HepG2 (cell line): Measurements from ENCODE around the gene PNKD. TPM values are rescaled to one million over a fixed set of nuclear protein-coding genes. Genes with fewer than 3 reads are reported as not detected.
A peak's percentile ranks its signal among the peaks of the same experiment; 100 is the strongest.

Source experiments
- ESRRA ChIP-seq: sonication (generic); formaldehyde crosslinking; IDR thresholded peaks from 2 replicates; pipeline ENCODE4 v1.5.1; 2020; ENCODE audit warnings: mild to moderate bottlenecking, low read depth, missing genetic modification reagents
- POLR2A ChIP-seq, 2 experiments: IDR thresholded peaks; 2 replicates each; pipeline ENCODE4 v1.6.1; 2011; ENCODE audit warnings: low read depth in 2 of 2, low read length in 2 of 2, mild to moderate bottlenecking in 1 of 2, moderate library complexity in 1 of 2; ENCODE audit not compliant: insufficient read depth in 1 of 2
- RXRA ChIP-seq: sonication (generic); formaldehyde crosslinking; IDR thresholded peaks from 2 replicates; pipeline ENCODE4 v1.5.1; 2020; ENCODE audit warnings: missing genetic modification reagents
- ZHX2 ChIP-seq, 2 experiments: sonication (generic) in 1 of 2; formaldehyde crosslinking in 1 of 2; IDR thresholded peaks; 2 replicates each; pipeline versions ENCODE4 v1.6.1 to v1.9.0; 2014 to 2022; ENCODE audit warnings: antibody characterized with exemption in 1 of 2, borderline replicate concordance in 1 of 2, inconsistent platforms in 1 of 2, low read depth in 1 of 2, missing genetic modification reagents in 1 of 2
- polyA plus RNA-seq, 8 experiments: library from polyadenylated mRNA; depleted of rRNA in 3 of 8; stranded (reverse) in 7 of 8; unstranded in 1 of 8; fragments of >200 nt; fragmentation: Illumina TruSeq in 4 of 8; extraction: Trizol in 4 of 8; gene quantifications; 2 replicates each; pipeline versions ENCODE4 v1.2.1 to v1.2.3, GENCODE V29; 2011 to 2016; ENCODE audit warnings: low read depth in 4 of 8, missing spikeins in 1 of 8, mixed read lengths in 1 of 8; ENCODE audit not compliant: insufficient read depth in 1 of 8
- total RNA-seq, 5 experiments: library from RNA; depleted of rRNA; stranded (reverse); fragments of >200 nt; fragmentation: Illumina TruSeq; extraction: Trizol; gene quantifications; 2 replicates each; pipeline ENCODE4 v1.2.3, GENCODE V29; 2016; ENCODE audit warnings: low read depth in 1 of 5
- TF ChIP-seq, protein P1 (sequence below), 2 experiments: fragments of 450-650 bp in 1 of 2; sonication (generic) in 1 of 2; formaldehyde crosslinking in 1 of 2; IDR thresholded peaks; 2 replicates each; pipeline versions ENCODE4 v1.6.1 to v1.8.0; 2016 to 2022; ENCODE audit warnings: antibody characterized with exemption in 1 of 2, mild to moderate bottlenecking in 1 of 2, missing genetic modification reagents in 1 of 2
- TF ChIP-seq, protein P2 (sequence below): IDR thresholded peaks from 2 replicates; pipeline ENCODE4 v1.6.1; 2016; ENCODE audit warnings: missing compliant biosample characterization, missing genetic modification reagents, borderline replicate concordance
- TF ChIP-seq, protein P3 (sequence below): sonication (generic); formaldehyde crosslinking; IDR thresholded peaks from 2 replicates; pipeline ENCODE4 v1.8.1; 2023; ENCODE audit warnings: mild to moderate bottlenecking, moderate library complexity, missing genetic modification reagents

PNKD gene
- total and polyA plus RNA-seq, 2 of the 13 experiments (the other 11 are each of a cell fraction or from before 2014, with no cell fraction given), result 55.9 to 80.4 TPM

- TF ChIP-seq, protein P1, sequence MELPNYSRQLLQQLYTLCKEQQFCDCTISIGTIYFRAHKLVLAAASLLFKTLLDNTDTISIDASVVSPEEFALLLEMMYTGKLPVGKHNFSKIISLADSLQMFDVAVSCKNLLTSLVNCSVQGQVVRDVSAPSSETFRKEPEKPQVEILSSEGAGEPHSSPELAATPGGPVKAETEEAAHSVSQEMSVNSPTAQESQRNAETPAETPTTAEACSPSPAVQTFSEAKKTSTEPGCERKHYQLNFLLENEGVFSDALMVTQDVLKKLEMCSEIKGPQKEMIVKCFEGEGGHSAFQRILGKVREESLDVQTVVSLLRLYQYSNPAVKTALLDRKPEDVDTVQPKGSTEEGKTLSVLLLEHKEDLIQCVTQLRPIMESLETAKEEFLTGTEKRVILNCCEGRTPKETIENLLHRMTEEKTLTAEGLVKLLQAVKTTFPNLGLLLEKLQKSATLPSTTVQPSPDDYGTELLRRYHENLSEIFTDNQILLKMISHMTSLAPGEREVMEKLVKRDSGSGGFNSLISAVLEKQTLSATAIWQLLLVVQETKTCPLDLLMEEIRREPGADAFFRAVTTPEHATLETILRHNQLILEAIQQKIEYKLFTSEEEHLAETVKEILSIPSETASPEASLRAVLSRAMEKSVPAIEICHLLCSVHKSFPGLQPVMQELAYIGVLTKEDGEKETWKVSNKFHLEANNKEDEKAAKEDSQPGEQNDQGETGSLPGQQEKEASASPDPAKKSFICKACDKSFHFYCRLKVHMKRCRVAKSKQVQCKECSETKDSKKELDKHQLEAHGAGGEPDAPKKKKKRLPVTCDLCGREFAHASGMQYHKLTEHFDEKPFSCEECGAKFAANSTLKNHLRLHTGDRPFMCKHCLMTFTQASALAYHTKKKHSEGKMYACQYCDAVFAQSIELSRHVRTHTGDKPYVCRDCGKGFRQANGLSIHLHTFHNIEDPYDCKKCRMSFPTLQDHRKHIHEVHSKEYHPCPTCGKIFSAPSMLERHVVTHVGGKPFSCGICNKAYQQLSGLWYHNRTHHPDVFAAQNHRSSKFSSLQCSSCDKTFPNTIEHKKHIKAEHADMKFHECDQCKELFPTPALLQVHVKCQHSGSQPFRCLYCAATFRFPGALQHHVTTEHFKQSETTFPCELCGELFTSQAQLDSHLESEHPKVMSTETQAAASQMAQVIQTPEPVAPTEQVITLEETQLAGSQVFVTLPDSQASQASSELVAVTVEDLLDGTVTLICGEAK (IDR thresholded peaks at IDR 0.05), result no peak
- TF ChIP-seq, protein P1 (CRISPR knock-in tag; IDR thresholded peaks at IDR 0.05), result peak; percentile 44; the same call in 1 of the 2 replicates
- TF ChIP-seq ESRRA (CRISPR knock-in tag) (0 out of 2 replicates have a peak, but pooled peaks have one; percentile 49), ZHX2 (IDR thresholded peaks at IDR 0.05; ENCODE audit: low read depth) (0 out of 2 replicates have a peak, but pooled peaks have one; percentile 12), ZHX2 (CRISPR knock-in tag; IDR thresholded peaks at IDR 0.05; ENCODE audit: borderline replicate concordance) (no peak), RXRA (peak; percentile 52; the same call in 1 of the 2 replicates), POLR2A (IDR thresholded peaks at IDR 0.05; ENCODE audit: insufficient read depth in 1 of 2, low read depth in 2 of 2, low read length in 2 of 2) (peak in 1 of 2 experiments; percentile 45; a peak in 2 of 4 replicates)
- TF ChIP-seq, protein P2, sequence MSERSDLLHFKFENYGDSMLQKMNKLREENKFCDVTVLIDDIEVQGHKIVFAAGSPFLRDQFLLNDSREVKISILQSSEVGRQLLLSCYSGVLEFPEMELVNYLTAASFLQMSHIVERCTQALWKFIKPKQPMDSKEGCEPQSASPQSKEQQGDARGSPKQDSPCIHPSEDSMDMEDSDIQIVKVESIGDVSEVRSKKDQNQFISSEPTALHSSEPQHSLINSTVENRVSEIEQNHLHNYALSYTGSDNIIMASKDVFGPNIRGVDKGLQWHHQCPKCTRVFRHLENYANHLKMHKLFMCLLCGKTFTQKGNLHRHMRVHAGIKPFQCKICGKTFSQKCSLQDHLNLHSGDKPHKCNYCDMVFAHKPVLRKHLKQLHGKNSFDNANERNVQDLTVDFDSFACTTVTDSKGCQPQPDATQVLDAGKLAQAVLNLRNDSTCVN (CRISPR knock-in tag), result no peak
- TF ChIP-seq, protein P3, sequence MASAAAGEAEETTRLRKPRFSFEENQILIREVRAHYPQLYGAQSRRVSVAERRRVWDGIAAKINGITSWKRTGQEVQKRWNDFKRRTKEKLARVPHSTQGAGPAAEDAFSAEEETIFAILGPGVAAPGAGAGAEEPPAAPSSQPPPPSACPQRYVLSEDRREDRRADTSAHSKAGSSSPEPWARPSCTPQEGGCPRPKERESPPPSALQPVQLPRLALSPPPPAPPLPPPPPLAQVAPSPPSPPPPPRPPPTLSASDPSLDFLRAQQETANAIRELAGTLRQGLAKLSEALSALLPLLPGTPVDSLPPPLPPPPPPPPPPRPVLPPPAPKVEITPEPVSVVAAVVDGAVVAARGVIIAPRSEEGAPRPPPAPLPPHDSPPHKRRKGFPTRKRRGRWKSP, result 0 out of 2 replicates have a peak, but pooled peaks have one; percentile 52
These were observed 84.6 kb downstream of the PNKD start (continued) for GRCh38 chr2:218354850-218355443.
